Lower leg skin (tissue), 4 donors: Measurements from ENCODE around the gene AP2A1. TPM values are rescaled to one million over a fixed set of nuclear protein-coding genes. Genes with fewer than 3 reads are reported as not detected.

Source experiments
- DNase-seq, 2 donors: peaks; one replicate each; pipeline ENCODE4 v3.0.0-alpha.2; 2019; ENCODE audit warnings: low spot score in 2 of 2
- H3K4me3 ChIP-seq: fragments of 200-600 bp; sonication (generic); 2 replicates; pipeline ENCODE4 v1.5.1; 2017; ENCODE audit warnings: mild to moderate bottlenecking, low read depth; ENCODE audit not compliant: poor library complexity, severe bottlenecking
- CTCF ChIP-seq, 3 donors: fragments of 450-650 bp; IDR thresholded peaks; one replicate each; pipeline ENCODE4 v1.5.1; 2016; ENCODE audit warnings: antibody characterized with exemption in 3 of 3, mild to moderate bottlenecking in 3 of 3, moderate library complexity in 2 of 3
- POLR2A ChIP-seq, 2 donors: fragments of 450-650 bp; IDR thresholded peaks; one replicate each; pipeline ENCODE4 v1.6.1; 2016 to 2017; ENCODE audit warnings: antibody characterized with exemption in 2 of 2, mild to moderate bottlenecking in 1 of 2, moderate library complexity in 1 of 2
- WGBS, 2 donors: methylation state at CpG; one replicate each; pipeline ENCODE4 v1.1.5; 2018; 5-methylcytosine and 5-hydroxymethylcytosine counted together
- intact Hi-C: fragments of 100-400 bp; cut with DNase I; formaldehyde crosslinking; loops from one replicate; pipeline ENCODE4 v1.15.0; 2023; ENCODE audit warnings: low total_unique reads
- total RNA-seq, 4 donors: library from RNA; depleted of rRNA; stranded (reverse); fragments of >200 nt; gene quantifications; one replicate each; pipeline ENCODE4 v1.1.0, GENCODE V29; 2016

Gene AP2A1
- total RNA-seq, 4 donors from 2014 or later: 112 to 123 (median 116) TPM

- intact Hi-C loops: no loop called here
- TF ChIP-seq POLR2A (IDR thresholded peaks at IDR 0.05): no peak
- TF ChIP-seq CTCF (IDR thresholded peaks at IDR 0.05): no peak
- DNase-seq: no peak
- WGBS, 2 donors: 90 to 91% methylated on average over 11 of the region's 11 CpGs
- H3K4me3 ChIP-seq: no peak overlapping the region
These were observed 72.9 kb downstream of the AP2A1 start for GRCh38 chr19:49839713-49840112.

- TF ChIP-seq CTCF (IDR thresholded peaks at IDR 0.05): no peak
- no peak for TF ChIP-seq POLR2A (IDR thresholded peaks at IDR 0.05)
- intact Hi-C loops: no loop called here
- no peak for DNase-seq
- 87 to 88% methylated on average over 11 of the region's 11 CpGs for WGBS, 2 donors
- H3K4me3 ChIP-seq: no peak overlapping the region
These were observed 73.5 kb downstream of the AP2A1 start for GRCh38 chr19:49840321-49840720.

- no peak for TF ChIP-seq CTCF (IDR thresholded peaks at IDR 0.05)
- TF ChIP-seq POLR2A (IDR thresholded peaks at IDR 0.05): no peak
- intact Hi-C loops: no loop called here
- 91 to 93% methylated on average over 17 of the region's 17 CpGs for WGBS, 2 donors
These were observed 74.0 kb downstream of the AP2A1 start for GRCh38 chr19:49840736-49841249.

GRCh38 chr19:49843265-49843664, 76.5 kb downstream of the AP2A1 start:
- no peak overlapping the region for H3K4me3 ChIP-seq
- intact Hi-C loops: no loop called here
- 81 to 85% methylated on average over 3 of the region's 3 CpGs for WGBS, 2 donors
- TF ChIP-seq CTCF (IDR thresholded peaks at IDR 0.05): no peak
- no peak for TF ChIP-seq POLR2A (IDR thresholded peaks at IDR 0.05)
- DNase-seq: no peak

More at GRCh38 chr19:49840736-49841249, 74.0 kb downstream of the AP2A1 start:
- H3K4me3 ChIP-seq: no peak overlapping the region
- no peak for DNase-seq

GRCh38 chr19:49844138-49845095, 77.6 kb downstream of the AP2A1 start:
- intact Hi-C loops: no loop called here
- no peak overlapping the region for H3K4me3 ChIP-seq
- DNase-seq: no peak
- no peak for TF ChIP-seq CTCF (IDR thresholded peaks at IDR 0.05)
- no peak for TF ChIP-seq POLR2A (IDR thresholded peaks at IDR 0.05)
- 79 to 80% methylated on average over 13 to 18 of the region's 18 CpGs for WGBS, 2 donors
